ENCODE data around the gene RAB1A. TPM values are rescaled to one million over a fixed set of nuclear protein-coding genes. Genes with fewer than 3 reads are reported as not detected.
A peak's percentile ranks its signal among the peaks of the same experiment; 100 is the strongest.

RAB1A gene
- total and polyA plus RNA-seq, 3 experiments from 2014 or later: 53.9 to 91.9 (median 88.1) TPM

- CTCF ChIA-PET: no interaction called here
Measured at GRCh38 chr2:65116645-65117044, 13.3 kb downstream of the RAB1A start.

DNA sequence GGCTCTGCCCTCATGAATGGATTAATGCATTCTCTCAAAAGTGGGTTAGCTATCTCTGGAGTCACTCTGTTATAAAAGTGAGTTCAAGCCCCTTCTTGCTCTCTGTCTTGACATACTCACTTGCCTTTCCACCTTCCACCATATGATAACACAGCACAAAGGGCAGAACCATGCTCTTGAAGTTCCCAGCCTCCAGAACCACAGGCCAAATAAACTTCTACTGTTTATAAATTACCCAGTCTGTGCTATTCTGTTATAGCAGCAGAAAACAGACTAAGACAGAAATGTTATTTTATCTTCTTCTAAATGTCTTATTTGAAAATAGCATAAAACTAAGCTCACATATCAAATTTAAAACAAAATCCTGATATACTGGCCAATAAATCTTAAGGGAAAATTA is 15.0 kb downstream of the RAB1A start:
- H3K9me3 Mint-ChIP-seq: no peaks in the 10 kb centered on the region
- no peak for DNase-seq
- Histone ChIP-seq H3K27me3 (ENCODE audit: insufficient read depth, low read length, poor library complexity, severe bottlenecking) (no peaks in the 10 kb centered on the region), H3K27ac (ENCODE audit: low read depth, low read length) (no peak overlapping the region), H3K4me3 (ENCODE audit: low read length) (no peak overlapping the region), H3K9me3 (ENCODE audit: low read length) (no peaks in the 10 kb centered on the region), H3K36me3 (ENCODE audit: insufficient read depth, low read length) (no peaks in the 10 kb centered on the region), H3K4me1 (ENCODE audit: insufficient read depth, low read length) (peaks cover 39% of the 10 kb centered on the region)
- H3K36me3 Mint-ChIP-seq: peaks cover 0 to 21% (median 10%) of the 10 kb centered on the region in 3 donors
- peak overlapping the region in 4 of 7 donors; percentile 7 to 36 (median 26) for H3K4me3 Mint-ChIP-seq
- peak overlapping the region in 3 of 8 donors; percentile 2 to 76 (median 74) for H3K27ac Mint-ChIP-seq
- H3K4me1 Mint-ChIP-seq: peaks cover 57 to 84% (median 80%) of the 10 kb centered on the region in 3 donors
- ChIA-PET POLR2A (no interaction called here), CTCF (no interaction called here)
- no peaks in the 10 kb centered on the region for H3K27me3 Mint-ChIP-seq

More at GRCh38 chr2:65116645-65117044, 13.3 kb downstream of the RAB1A start:
- Mint-ChIP-seq H3K4me1 (peaks cover 57 to 85% (median 79%) of the 10 kb centered on the region in 3 donors), H3K36me3 (peaks cover 0 to 19% (median 5%) of the 10 kb centered on the region in 3 donors), H3K4me3 (peak overlapping the region in 4 of 7 donors; percentile 1 to 52 (median 18)), H3K9me3 (no peaks in the 10 kb centered on the region), H3K27ac (no peak overlapping the region), H3K27me3 (no peaks in the 10 kb centered on the region)
- Histone ChIP-seq H3K9me3 (ENCODE audit: low read length) (no peaks in the 10 kb centered on the region), H3K36me3 (ENCODE audit: insufficient read depth, low read length) (no peaks in the 10 kb centered on the region), H3K4me3 (ENCODE audit: low read length) (no peak overlapping the region), H3K4me1 (ENCODE audit: insufficient read depth, low read length) (peaks cover 49% of the 10 kb centered on the region), H3K27ac (ENCODE audit: low read depth, low read length) (no peak overlapping the region), H3K27me3 (ENCODE audit: insufficient read depth, low read length, poor library complexity, severe bottlenecking) (no peaks in the 10 kb centered on the region)
- DNase-seq: no peak
- POLR2A ChIA-PET: no interaction called here

DNA sequence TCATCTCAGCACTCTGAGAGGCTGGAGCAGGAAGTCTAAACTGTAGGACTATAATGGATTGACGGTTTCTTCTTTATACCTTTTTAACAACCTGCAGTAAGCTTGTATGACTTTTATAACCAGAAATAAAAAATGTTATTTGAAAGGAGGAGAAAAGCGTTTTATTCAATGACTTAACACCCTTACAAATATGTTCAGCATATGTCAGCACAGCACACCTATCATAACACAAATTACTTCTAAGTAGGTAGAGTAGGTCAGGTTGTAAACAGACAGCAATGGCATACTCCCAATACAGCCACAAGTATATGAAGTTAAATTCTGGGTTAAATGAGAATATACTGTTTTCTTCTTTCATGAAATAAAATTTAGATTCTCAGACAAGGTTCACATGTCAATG is 16.1 kb downstream of the RAB1A start:
- Mint-ChIP-seq H3K4me1 (peaks cover 57 to 82% (median 79%) of the 10 kb centered on the region in 3 donors), H3K36me3 (peaks cover 0 to 26% (median 10%) of the 10 kb centered on the region in 3 donors), H3K27ac (peak overlapping the region in 1 of 8 donors; percentile 72), H3K9me3 (no peaks in the 10 kb centered on the region), H3K4me3 (peak overlapping the region in 2 of 7 donors; percentile 26 to 36), H3K27me3 (no peaks in the 10 kb centered on the region)
- no peak overlapping the region for H3K4me3 ChIP-seq (ENCODE audit: low read length)
- H3K36me3 ChIP-seq (ENCODE audit: insufficient read depth, low read length): no peaks in the 10 kb centered on the region
- no peak overlapping the region for H3K27ac ChIP-seq (ENCODE audit: low read depth, low read length)
- H3K4me1 ChIP-seq (ENCODE audit: insufficient read depth, low read length): peaks cover 36% of the 10 kb centered on the region
- H3K9me3 ChIP-seq (ENCODE audit: low read length): no peaks in the 10 kb centered on the region
- no peaks in the 10 kb centered on the region for H3K27me3 ChIP-seq (ENCODE audit: insufficient read depth, low read length, poor library complexity, severe bottlenecking)
- no peak for DNase-seq
- ChIA-PET POLR2A (interaction anchor here (1.2 kb wide), 1 partner anchor 16 kb away, joined by 7 read pairs; the partner anchor contains the start of gene RAB1A), CTCF (no interaction called here)

GRCh38 chr2:65113229-65113628 is 16.7 kb downstream of the RAB1A start:
- DNase-seq: no peak
- H3K36me3 ChIP-seq (ENCODE audit: insufficient read depth, low read length): no peaks in the 10 kb centered on the region
- H3K9me3 ChIP-seq (ENCODE audit: low read length): no peaks in the 10 kb centered on the region
- ChIA-PET CTCF (no interaction called here), POLR2A (interaction anchor here (1.2 kb wide), 1 partner anchor 17 kb away, joined by 7 read pairs; the partner anchor contains the start of gene RAB1A)
- H3K27me3 ChIP-seq (ENCODE audit: insufficient read depth, low read length, poor library complexity, severe bottlenecking): no peaks in the 10 kb centered on the region
- H3K4me1 ChIP-seq (ENCODE audit: insufficient read depth, low read length): peaks cover 30% of the 10 kb centered on the region
- H3K27me3 Mint-ChIP-seq: no peaks in the 10 kb centered on the region
- H3K27ac ChIP-seq (ENCODE audit: low read depth, low read length): no peak overlapping the region
- H3K4me3 Mint-ChIP-seq: no peak overlapping the region
- no peak overlapping the region for H3K27ac Mint-ChIP-seq
- H3K9me3 Mint-ChIP-seq: no peaks in the 10 kb centered on the region
- H3K4me1 Mint-ChIP-seq: peaks cover 57 to 84% (median 79%) of the 10 kb centered on the region in 3 donors
- H3K4me3 ChIP-seq (ENCODE audit: low read length): no peak overlapping the region
- H3K36me3 Mint-ChIP-seq: peaks cover 0 to 28% (median 10%) of the 10 kb centered on the region in 3 donors

- Mint-ChIP-seq H3K4me1 (peaks cover 52 to 81% (median 75%) of the 10 kb centered on the region in 3 donors), H3K36me3 (peaks cover 0 to 29% (median 10%) of the 10 kb centered on the region in 3 donors), H3K27me3 (no peaks in the 10 kb centered on the region), H3K4me3 (peak overlapping the region in 3 of 7 donors; percentile 5 to 61 (median 32)), H3K27ac (peak overlapping the region in 2 of 8 donors; percentile 68 to 72), H3K9me3 (no peaks in the 10 kb centered on the region)
- H3K27ac ChIP-seq (ENCODE audit: low read depth, low read length): no peak overlapping the region
- H3K27me3 ChIP-seq (ENCODE audit: insufficient read depth, low read length, poor library complexity, severe bottlenecking): no peaks in the 10 kb centered on the region
- ChIA-PET CTCF (no interaction called here), POLR2A (no interaction called here)
- H3K9me3 ChIP-seq (ENCODE audit: low read length): no peaks in the 10 kb centered on the region
- DNase-seq: no peak
- H3K36me3 ChIP-seq (ENCODE audit: insufficient read depth, low read length): peaks cover 2% of the 10 kb centered on the region
- H3K4me3 ChIP-seq (ENCODE audit: low read length): no peak overlapping the region
- peaks cover 29% of the 10 kb centered on the region for H3K4me1 ChIP-seq (ENCODE audit: insufficient read depth, low read length)
Measured at GRCh38 chr2:65112633-65113032, 17.3 kb downstream of the RAB1A start.

GRCh38 chr2:65108780-65109179 is 21.1 kb downstream of the RAB1A start:
- no peak overlapping the region for H3K4me3 Mint-ChIP-seq
- H3K4me1 ChIP-seq (ENCODE audit: insufficient read depth, low read length): peaks cover 15% of the 10 kb centered on the region

GRCh38 chr2:65107530-65107929 is 22.4 kb downstream of the RAB1A start:
- H3K4me3 Mint-ChIP-seq: peak overlapping the region in 1 of 7 donors; percentile 41
- H3K9me3 Mint-ChIP-seq: no peaks in the 10 kb centered on the region
- no peak overlapping the region for H3K27ac Mint-ChIP-seq
- H3K4me3 ChIP-seq (ENCODE audit: low read length): no peak overlapping the region
- no peak overlapping the region for H3K27ac ChIP-seq (ENCODE audit: low read depth, low read length)
- H3K36me3 Mint-ChIP-seq: peaks cover 0 to 49% (median 8%) of the 10 kb centered on the region in 3 donors
- peaks cover 9% of the 10 kb centered on the region for H3K4me1 ChIP-seq (ENCODE audit: insufficient read depth, low read length)
- no peaks in the 10 kb centered on the region for H3K27me3 ChIP-seq (ENCODE audit: insufficient read depth, low read length, poor library complexity, severe bottlenecking)
- ChIA-PET CTCF (no interaction called here), POLR2A (no interaction called here)
- no peak for DNase-seq
- H3K9me3 ChIP-seq (ENCODE audit: low read length): no peaks in the 10 kb centered on the region
- no peaks in the 10 kb centered on the region for H3K27me3 Mint-ChIP-seq
- H3K36me3 ChIP-seq (ENCODE audit: insufficient read depth, low read length): peaks cover 17% of the 10 kb centered on the region
- H3K4me1 Mint-ChIP-seq: peaks cover 41 to 67% (median 64%) of the 10 kb centered on the region in 3 donors

More at GRCh38 chr2:65108780-65109179, 21.1 kb downstream of the RAB1A start:
- H3K27ac ChIP-seq (ENCODE audit: low read depth, low read length): no peak overlapping the region
- ChIA-PET CTCF (interaction anchor here (1.5 kb wide), 1 partner anchor 26 kb away, joined by 3 read pairs; no protein-coding TSS in a partner anchor), POLR2A (no interaction called here)
- peaks cover 0 to 42% (median 8%) of the 10 kb centered on the region in 3 donors for H3K36me3 Mint-ChIP-seq
- no peaks in the 10 kb centered on the region for H3K27me3 Mint-ChIP-seq
- peaks cover 13% of the 10 kb centered on the region for H3K36me3 ChIP-seq (ENCODE audit: insufficient read depth, low read length)
- H3K27ac Mint-ChIP-seq: no peak overlapping the region
- peaks cover 51 to 78% (median 77%) of the 10 kb centered on the region in 3 donors for H3K4me1 Mint-ChIP-seq
- DNase-seq: no peak
- no peaks in the 10 kb centered on the region for H3K27me3 ChIP-seq (ENCODE audit: insufficient read depth, low read length, poor library complexity, severe bottlenecking)
- no peaks in the 10 kb centered on the region for H3K9me3 ChIP-seq (ENCODE audit: low read length)
- no peak overlapping the region for H3K4me3 ChIP-seq (ENCODE audit: low read length)
- H3K9me3 Mint-ChIP-seq: no peaks in the 10 kb centered on the region

- Histone ChIP-seq H3K4me1 (ENCODE audit: insufficient read depth, low read length) (peaks cover 9% of the 10 kb centered on the region), H3K36me3 (ENCODE audit: insufficient read depth, low read length) (peaks cover 23% of the 10 kb centered on the region), H3K4me3 (ENCODE audit: low read length) (no peak overlapping the region), H3K27me3 (ENCODE audit: insufficient read depth, low read length, poor library complexity, severe bottlenecking) (no peaks in the 10 kb centered on the region), H3K9me3 (ENCODE audit: low read length) (no peaks in the 10 kb centered on the region), H3K27ac (ENCODE audit: low read depth, low read length) (no peak overlapping the region)
- peaks cover 0 to 65% (median 5%) of the 10 kb centered on the region in 3 donors for H3K36me3 Mint-ChIP-seq
- no peaks in the 10 kb centered on the region for H3K27me3 Mint-ChIP-seq
- CTCF ChIA-PET: interaction anchor here (1.2 kb wide), 1 partner anchor 14 kb away, joined by 3 read pairs; no protein-coding TSS in a partner anchor
- DNase-seq: no peak
- H3K4me3 Mint-ChIP-seq: no peak overlapping the region
- H3K4me1 Mint-ChIP-seq: peaks cover 27 to 55% (median 47%) of the 10 kb centered on the region in 3 donors
- H3K9me3 Mint-ChIP-seq: no peaks in the 10 kb centered on the region
- no peak overlapping the region for H3K27ac Mint-ChIP-seq
- POLR2A ChIA-PET: no interaction called here
Measured at GRCh38 chr2:65103013-65103715, 26.7 kb downstream of the RAB1A start.

Data from CD8-positive, alpha-beta memory T cell (primary cell).